Measurements from ENCODE around the gene CADPS. TPM values are rescaled to one million over a fixed set of nuclear protein-coding genes. Genes with fewer than 3 reads are reported as not detected.

Gene CADPS
- total and polyA plus RNA-seq, 4 donors = 0.13 to 3.6 (median 0.49) TPM

GRCh38 chr3:62679988-62680387, 195.2 kb downstream of the CADPS start:
- DNase-seq (no peak), ATAC-seq (ENCODE audit: insufficient read depth, low FRiP score) (no peak)
- no peak overlapping the region for H3K4me3 ChIP-seq
- H3K27ac ChIP-seq (ENCODE audit: low read depth in 1 of 2, low read length in 1 of 2) = no peak overlapping the region
- TF ChIP-seq, protein P1, sequence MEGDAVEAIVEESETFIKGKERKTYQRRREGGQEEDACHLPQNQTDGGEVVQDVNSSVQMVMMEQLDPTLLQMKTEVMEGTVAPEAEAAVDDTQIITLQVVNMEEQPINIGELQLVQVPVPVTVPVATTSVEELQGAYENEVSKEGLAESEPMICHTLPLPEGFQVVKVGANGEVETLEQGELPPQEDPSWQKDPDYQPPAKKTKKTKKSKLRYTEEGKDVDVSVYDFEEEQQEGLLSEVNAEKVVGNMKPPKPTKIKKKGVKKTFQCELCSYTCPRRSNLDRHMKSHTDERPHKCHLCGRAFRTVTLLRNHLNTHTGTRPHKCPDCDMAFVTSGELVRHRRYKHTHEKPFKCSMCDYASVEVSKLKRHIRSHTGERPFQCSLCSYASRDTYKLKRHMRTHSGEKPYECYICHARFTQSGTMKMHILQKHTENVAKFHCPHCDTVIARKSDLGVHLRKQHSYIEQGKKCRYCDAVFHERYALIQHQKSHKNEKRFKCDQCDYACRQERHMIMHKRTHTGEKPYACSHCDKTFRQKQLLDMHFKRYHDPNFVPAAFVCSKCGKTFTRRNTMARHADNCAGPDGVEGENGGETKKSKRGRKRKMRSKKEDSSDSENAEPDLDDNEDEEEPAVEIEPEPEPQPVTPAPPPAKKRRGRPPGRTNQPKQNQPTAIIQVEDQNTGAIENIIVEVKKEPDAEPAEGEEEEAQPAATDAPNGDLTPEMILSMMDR (IDR thresholded peaks at IDR 0.05; ENCODE audit: control extremely low read depth, extremely low read depth) = no peak
- no peak overlapping the region for H3K9ac ChIP-seq (ENCODE audit: insufficient read depth in 1 of 2, low read length in 2 of 2)
- H3K9me3 ChIP-seq (ENCODE audit: control insufficient read depth in 4 of 4, insufficient read depth in 3 of 4, low read length in 3 of 4) = no peaks in the 10 kb centered on the region
- H3K27me3 ChIP-seq (ENCODE audit: control insufficient read depth in 3 of 3, insufficient read depth in 3 of 3, low read length in 2 of 3) = peaks cover 0 to 29% (median 0%) of the 10 kb centered on the region in 3 donors
- no peaks in the 10 kb centered on the region for H3K36me3 ChIP-seq (ENCODE audit: control insufficient read depth in 4 of 4, insufficient read depth in 4 of 4, low read length in 4 of 4)
- WGBS, 2 donors = 78 to 84% methylated on average over 3 of the region's 3 CpGs
- peaks cover 0 to 9% (median 0%) of the 10 kb centered on the region in 5 donors for H3K4me1 ChIP-seq (ENCODE audit: control insufficient read depth in 5 of 5, insufficient read depth in 5 of 5, low read length in 5 of 5)

- TF ChIP-seq, protein P1 (IDR thresholded peaks at IDR 0.05; ENCODE audit: control extremely low read depth, extremely low read depth) = no peak
- 52 to 73% methylated on average over 3 of the region's 3 CpGs for WGBS, 2 donors
- H3K27me3 ChIP-seq (ENCODE audit: control insufficient read depth in 3 of 3, insufficient read depth in 3 of 3, low read length in 2 of 3) = peaks cover 0 to 21% (median 0%) of the 10 kb centered on the region in 3 donors
- DNase-seq (no peak), ATAC-seq (ENCODE audit: insufficient read depth, low FRiP score) (no peak)
- H3K36me3 ChIP-seq (ENCODE audit: control insufficient read depth in 4 of 4, insufficient read depth in 4 of 4, low read length in 4 of 4) = no peaks in the 10 kb centered on the region
- H3K27ac ChIP-seq (ENCODE audit: low read depth in 1 of 2, low read length in 1 of 2) = no peak overlapping the region
- no peak overlapping the region for H3K9ac ChIP-seq (ENCODE audit: insufficient read depth in 1 of 2, low read length in 2 of 2)
- peaks cover 0 to 9% (median 0%) of the 10 kb centered on the region in 5 donors for H3K4me1 ChIP-seq (ENCODE audit: control insufficient read depth in 5 of 5, insufficient read depth in 5 of 5, low read length in 5 of 5)
- H3K9me3 ChIP-seq (ENCODE audit: control insufficient read depth in 4 of 4, insufficient read depth in 3 of 4, low read length in 3 of 4) = no peaks in the 10 kb centered on the region
- H3K4me3 ChIP-seq = no peak overlapping the region
Measured at GRCh38 chr3:62678841-62679240, 196.4 kb downstream of the CADPS start.

GRCh38 chr3:62677926-62678325, 197.3 kb downstream of the CADPS start:
- ATAC-seq (ENCODE audit: insufficient read depth, low FRiP score) (no peak), DNase-seq (no peak)
- no peak overlapping the region for H3K4me3 ChIP-seq
- H3K9ac ChIP-seq (ENCODE audit: insufficient read depth in 1 of 2, low read length in 2 of 2) = no peak overlapping the region
- peaks cover 0 to 9% (median 0%) of the 10 kb centered on the region in 5 donors for H3K4me1 ChIP-seq (ENCODE audit: control insufficient read depth in 5 of 5, insufficient read depth in 5 of 5, low read length in 5 of 5)
- H3K27me3 ChIP-seq (ENCODE audit: control insufficient read depth in 3 of 3, insufficient read depth in 3 of 3, low read length in 2 of 3) = peaks cover 0 to 16% (median 0%) of the 10 kb centered on the region in 3 donors
- H3K27ac ChIP-seq (ENCODE audit: low read depth in 1 of 2, low read length in 1 of 2) = no peak overlapping the region
- no peaks in the 10 kb centered on the region for H3K36me3 ChIP-seq (ENCODE audit: control insufficient read depth in 4 of 4, insufficient read depth in 4 of 4, low read length in 4 of 4)
- TF ChIP-seq, protein P1 (IDR thresholded peaks at IDR 0.05; ENCODE audit: control extremely low read depth, extremely low read depth) = no peak
- H3K9me3 ChIP-seq (ENCODE audit: control insufficient read depth in 4 of 4, insufficient read depth in 3 of 4, low read length in 3 of 4) = no peaks in the 10 kb centered on the region
- WGBS, 2 donors = 28 to 40% methylated on average over 1 of the region's 1 CpG

DNA sequence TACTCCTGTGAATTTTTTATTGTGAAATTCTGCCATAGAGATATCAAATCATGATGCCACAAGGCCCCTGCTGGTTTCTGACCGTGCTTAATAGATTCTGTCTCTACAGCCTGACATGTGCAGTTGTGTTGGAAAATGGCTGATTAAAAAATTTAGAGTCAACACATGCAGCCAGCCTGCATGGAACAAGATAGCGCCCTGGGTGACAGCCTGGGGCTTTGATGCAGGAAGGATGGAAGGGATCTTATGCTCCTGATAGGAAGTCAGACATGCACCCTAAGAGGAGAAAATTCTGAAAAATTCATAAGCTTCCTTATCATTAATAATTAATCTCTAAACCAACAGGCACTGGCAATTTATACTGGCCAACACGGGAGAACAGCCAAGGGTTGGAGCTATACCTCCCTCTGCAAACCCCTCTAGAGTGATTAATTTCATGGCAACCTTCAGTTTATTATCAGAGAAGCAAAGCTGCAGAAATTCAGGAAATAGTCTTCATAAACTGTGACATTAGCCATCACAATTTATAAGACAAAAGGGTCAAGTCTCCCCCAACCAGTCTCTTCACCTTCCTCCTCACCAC, 198.4 kb downstream of the CADPS start:
- Histone ChIP-seq H3K27ac (ENCODE audit: low read depth in 1 of 2, low read length in 1 of 2) (no peak overlapping the region), H3K4me3 (no peak overlapping the region), H3K36me3 (ENCODE audit: control insufficient read depth in 4 of 4, insufficient read depth in 4 of 4, low read length in 4 of 4) (no peaks in the 10 kb centered on the region), H3K9me3 (ENCODE audit: control insufficient read depth in 4 of 4, insufficient read depth in 3 of 4, low read length in 3 of 4) (no peaks in the 10 kb centered on the region), H3K9ac (ENCODE audit: insufficient read depth in 1 of 2, low read length in 2 of 2) (no peak overlapping the region), H3K4me1 (ENCODE audit: control insufficient read depth in 5 of 5, insufficient read depth in 5 of 5, low read length in 5 of 5) (peaks cover 0 to 9% (median 0%) of the 10 kb centered on the region in 5 donors), H3K27me3 (ENCODE audit: control insufficient read depth in 3 of 3, insufficient read depth in 3 of 3, low read length in 2 of 3) (peaks cover 0 to 8% (median 0%) of the 10 kb centered on the region in 3 donors)
- DNase-seq (no peak), ATAC-seq (ENCODE audit: insufficient read depth, low FRiP score) (no peak)
- TF ChIP-seq, protein P1 (IDR thresholded peaks at IDR 0.05; ENCODE audit: control extremely low read depth, extremely low read depth) = no peak
- 52 to 69% methylated on average over 3 of the region's 3 CpGs for WGBS, 2 donors

Measured in lung (tissue), 12 donors.